HFF-Myc (cell line): ENCODE results near the gene RFLNA.

Source experiments
- DNase-seq: peaks from one replicate; pipeline ENCODE4 v3.0.0-alpha.2; 2011; ENCODE audit warnings: low read depth; ENCODE audit errors: extremely low read depth
- H3K4me3 ChIP-seq: replicated peaks from 2 replicates; pipeline ENCODE4 v1.5.1; 2011; ENCODE audit warnings: low read depth, mild to moderate bottlenecking, control low read depth, low read length
- CTCF ChIP-seq: IDR thresholded peaks from 2 replicates; pipeline ENCODE4 v1.5.1; 2012; ENCODE audit warnings: mild to moderate bottlenecking, low read depth, low read length, control low read depth; ENCODE audit errors: missing control alignments

Gene RFLNA

GRCh38 chr12:124323771-124324530 is 29.1 kb downstream of the RFLNA start:
- TF ChIP-seq CTCF, result no peak
- no peak overlapping the region for H3K4me3 ChIP-seq
- DNase-seq, result no peak

GRCh38 chr12:124324803-124325705 is 30.2 kb downstream of the RFLNA start:
- no peak for TF ChIP-seq CTCF
- no peak overlapping the region for H3K4me3 ChIP-seq
- DNase-seq, result no peak

GRCh38 chr12:124326104-124326503 is 31.2 kb downstream of the RFLNA start:
- H3K4me3 ChIP-seq, result no peak overlapping the region
- TF ChIP-seq CTCF, result no peak
- DNase-seq, result no peak

- no peak overlapping the region for H3K4me3 ChIP-seq
- no peak for TF ChIP-seq CTCF
- DNase-seq, result no peak
Observed at GRCh38 chr12:124326871-124327270, 32.0 kb downstream of the RFLNA start.

GRCh38 chr12:124327362-124328043 is 32.6 kb downstream of the RFLNA start:
- DNase-seq, result no peak

More at GRCh38 chr12:124327362-124328043, 32.6 kb downstream of the RFLNA start:
- no peak for TF ChIP-seq CTCF
- H3K4me3 ChIP-seq, result no peak overlapping the region
